Stimulated activated CD4-positive, alpha-beta T cell treated with anti-CD3 and anti-CD28 coated beads, Interleukin-12 subunit alpha, Interleukin-12 subunit beta, amount 100 ng/mL, for 4 hours (primary cell): ENCODE data around the gene TSFM.
"Not testable (repeated sequence)": the region's sequence is repeated elsewhere in the genome, so short reads cannot be mapped to it uniquely, and the experiment has no call there.

Experiments
- DNase-seq: peaks from one replicate; pipeline ENCODE4 v3.0.0-alpha.2; 2020

The TSFM gene

DNA sequence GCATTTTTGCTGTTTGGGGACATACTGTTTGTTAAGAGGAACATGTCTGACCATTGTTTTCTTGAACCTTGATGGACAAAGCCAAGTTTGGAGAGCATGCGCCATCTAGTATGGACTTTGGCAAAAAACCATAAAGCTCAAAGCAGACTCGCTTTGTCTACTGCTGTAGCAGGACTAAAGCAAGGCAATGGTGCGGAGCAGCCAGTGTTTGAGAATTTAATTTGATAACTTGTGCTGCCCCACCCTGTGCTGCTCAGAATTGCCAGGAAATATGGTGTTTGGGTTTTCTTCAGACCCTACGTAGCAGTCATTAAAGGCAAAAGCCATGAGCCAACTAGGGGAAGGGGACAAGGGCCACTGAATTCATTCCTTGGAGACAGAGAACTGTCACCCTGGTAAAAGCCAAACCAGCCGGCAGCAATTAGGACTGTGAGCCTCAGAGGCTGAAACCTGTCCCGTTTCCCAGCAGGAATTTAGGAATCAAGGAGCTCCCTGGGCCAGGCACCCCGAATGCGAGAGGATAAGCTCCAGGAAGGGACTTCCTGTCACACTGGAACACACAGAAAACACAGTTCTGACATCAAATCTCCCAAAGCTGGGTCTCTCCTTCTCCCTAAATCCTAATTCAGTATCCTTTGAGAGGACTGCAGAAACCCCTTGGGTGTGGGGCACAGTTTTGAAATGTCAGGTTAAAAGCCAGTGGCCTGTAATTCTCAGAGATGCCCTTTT, 34.8 kb downstream of the TSFM start:
- DNase-seq: no peak

DNA sequence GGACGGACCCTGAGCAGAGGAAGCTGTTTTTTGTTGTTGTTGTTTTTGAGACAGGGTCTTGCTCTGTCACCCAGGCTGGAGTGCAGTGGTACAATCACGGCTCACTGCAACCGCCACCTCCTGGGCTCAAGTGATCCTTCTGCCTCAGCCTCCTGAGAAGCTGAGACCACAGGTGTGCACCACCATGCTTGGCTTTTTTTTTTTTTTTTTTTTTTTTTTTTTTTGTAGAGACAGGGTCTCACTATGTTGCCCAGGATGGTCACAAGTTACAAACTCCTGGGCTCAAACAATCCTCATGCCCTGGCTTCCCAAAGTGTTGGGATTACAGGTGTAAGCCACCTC, 35.4 kb downstream of the TSFM start:
- not testable (repeated sequence) for DNase-seq

DNA sequence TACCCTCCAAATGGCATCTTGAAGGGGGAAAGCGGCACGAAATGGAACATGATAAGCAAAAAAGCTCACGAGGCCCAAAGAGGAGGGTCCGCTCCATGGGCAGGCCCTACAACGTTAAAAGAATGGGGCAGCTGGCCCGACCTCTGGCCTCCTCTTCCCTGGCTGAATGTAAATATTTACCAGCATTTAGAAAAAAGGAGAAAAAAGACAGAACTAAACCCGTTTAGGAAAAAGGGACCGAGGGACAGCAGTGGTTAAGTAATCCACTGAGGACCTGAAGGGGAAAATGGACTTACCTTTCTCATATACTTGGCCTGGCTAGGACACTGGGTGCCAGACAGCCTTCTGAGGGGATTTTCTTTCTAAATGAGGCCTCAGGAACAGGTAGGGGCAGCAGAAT, 37.5 kb downstream of the TSFM start:
- not testable (repeated sequence) for DNase-seq

DNA sequence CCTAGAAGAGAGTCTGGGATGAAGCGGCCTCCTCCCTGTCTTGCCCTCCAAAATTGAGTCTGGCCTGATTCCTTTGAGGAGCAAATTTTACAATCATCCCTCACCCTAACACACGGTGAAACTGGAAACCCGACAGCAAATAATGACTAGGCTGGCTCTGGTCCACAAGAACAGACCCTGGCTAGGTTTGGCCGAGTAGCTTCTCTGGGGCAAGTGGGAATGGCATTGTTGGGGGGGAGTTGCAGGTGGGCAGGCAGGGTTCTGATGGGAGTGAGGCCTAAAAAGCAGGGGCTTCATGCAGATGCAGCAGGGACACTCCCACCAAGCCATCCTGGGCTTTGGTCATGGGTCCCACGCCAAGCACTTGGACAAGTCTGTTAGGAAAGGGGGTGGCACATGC, 38.4 kb downstream of the TSFM start:
- DNase-seq: not testable (repeated sequence)

DNA sequence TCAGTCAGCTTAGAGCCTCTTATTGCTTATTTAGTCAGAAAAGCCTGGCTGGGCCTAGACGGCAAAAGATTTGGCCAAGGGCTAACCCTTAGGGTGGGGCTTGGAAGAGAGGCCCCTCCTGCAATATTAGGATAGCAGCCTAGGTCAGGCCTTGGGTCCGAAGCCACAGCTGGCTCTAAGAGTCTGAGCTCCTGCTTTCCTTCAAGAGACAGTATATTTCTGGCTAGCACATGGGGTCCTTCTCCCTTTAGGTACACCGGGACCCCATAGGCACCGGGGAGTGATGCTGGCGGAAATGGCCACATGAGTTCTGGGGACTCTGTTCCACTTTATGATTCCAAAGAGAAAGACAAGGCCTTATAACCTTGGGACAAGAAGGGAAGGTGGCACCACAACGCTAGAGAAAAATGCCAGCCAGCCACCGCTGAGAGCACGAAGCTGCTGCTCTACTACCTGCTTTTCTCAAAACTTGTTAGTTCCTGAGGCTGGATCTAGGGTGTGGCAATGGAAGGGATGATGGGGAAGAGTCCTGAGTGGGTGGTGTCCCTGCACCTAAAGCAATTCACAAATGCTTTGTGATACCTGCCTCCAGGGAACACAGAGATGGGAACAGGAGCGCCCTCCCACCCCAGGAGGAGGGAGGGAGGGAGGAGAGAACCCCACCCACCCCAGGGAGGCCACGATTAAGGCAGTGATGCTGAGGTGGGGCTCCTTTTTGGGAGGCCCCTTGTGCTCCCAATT, 39.1 kb downstream of the TSFM start:
- no peak for DNase-seq

DNA sequence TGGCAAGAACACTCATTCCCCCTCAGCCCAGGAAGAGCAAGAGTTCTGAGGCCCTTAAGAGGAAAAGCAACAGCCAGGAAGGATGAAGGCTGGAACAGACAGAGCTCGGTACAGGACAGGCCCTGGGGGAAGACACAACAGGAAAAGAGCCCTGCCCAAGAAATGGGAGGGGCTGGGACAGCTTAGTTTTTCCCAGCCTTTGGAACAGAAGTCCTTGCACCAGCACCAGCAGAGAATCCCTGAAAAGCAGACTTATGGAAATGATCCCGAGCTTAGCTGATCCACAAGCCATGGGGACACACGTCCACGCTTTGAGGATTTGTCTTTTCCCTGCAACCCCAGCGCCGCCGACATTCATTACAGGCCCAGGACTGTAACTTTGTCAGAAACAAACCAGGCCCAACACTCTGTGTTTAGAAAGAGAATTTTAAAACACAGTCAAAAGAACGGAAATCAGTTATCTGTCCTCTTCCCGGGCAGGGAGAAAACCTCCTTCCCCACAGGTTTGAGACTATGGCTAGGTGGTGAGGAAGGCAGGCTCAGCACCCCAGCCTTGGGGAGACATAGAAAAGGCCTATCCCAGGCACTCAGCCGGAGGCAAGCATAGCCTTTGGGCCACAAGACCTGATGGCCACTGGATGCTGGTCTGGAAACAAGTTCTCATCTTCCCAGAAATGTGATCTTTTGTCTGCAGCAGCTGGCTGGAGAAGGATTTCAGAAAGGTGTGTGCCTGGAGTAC, 40.0 kb downstream of the TSFM start:
- no peak for DNase-seq

DNA sequence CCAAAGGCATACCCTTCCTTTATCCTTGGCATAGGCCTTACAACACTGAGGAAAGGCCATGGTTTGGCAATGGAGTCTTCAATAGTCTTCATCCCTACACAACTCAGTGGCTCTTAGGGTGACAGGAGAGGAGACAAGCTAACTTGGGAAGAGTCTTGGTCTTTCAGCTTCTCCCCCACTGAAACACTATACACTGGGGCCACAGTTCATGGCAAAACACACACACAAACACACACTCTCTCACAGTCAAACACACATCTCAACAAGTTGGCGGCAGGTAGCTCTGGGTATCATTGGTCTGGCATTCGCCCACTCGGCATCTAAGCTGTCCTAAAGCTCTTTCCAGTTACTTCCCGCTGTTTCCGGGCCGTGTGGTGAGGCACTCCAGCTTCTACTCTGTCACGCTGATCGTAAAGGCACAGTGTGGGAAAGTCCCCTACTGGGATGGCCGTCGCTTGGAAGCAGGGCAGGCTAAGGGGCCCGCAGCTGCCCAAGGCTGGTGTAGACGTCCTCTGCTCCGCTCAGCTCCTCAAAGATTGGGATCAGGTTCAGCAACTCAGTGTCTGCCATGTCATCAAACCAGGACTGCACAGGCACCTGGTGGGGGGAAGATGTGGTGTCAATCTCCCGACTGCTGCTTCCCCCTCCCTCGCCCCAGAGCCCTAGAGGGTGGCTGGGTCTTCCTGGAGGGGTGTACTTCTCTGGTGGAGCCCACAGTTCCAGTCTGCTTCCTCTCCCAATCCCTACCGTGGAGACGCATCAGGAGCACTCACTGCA, 40.7 kb downstream of the TSFM start:
- no peak for DNase-seq

DNA sequence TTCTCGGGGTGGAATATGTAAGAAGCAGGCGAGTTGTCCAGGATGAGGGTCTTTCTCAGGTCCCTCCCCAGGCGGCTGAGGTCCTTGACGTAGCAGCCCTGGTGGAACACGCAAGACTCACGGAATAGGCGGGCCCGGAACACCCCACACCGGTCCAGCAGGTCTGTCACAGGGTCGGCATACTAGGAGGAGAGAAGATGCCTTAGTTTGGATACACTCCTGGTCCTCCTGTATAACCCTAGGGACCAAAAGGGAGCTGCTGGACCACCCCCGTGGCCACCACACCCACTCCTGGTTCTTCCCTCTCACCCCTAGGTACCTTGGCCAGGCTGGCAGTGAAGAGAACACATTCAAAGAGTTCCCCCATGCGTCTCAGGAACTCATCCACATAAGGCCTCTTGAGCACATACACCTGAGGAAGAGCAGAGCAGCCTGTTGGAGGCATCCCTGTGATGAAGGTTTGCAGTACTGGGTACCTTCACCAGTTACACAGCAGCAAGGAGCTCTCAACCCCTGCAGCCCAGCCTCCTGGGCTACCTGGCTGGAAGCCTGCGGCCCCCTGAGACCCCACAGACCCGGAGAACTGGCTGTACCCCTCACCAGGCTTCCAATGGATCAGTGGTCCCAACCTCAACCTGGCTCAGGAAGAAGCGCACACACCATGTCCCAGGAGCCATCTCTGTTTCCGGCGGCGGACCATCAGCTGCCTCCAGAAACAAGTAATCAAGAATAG, 41.5 kb downstream of the TSFM start:
- no peak for DNase-seq

DNA sequence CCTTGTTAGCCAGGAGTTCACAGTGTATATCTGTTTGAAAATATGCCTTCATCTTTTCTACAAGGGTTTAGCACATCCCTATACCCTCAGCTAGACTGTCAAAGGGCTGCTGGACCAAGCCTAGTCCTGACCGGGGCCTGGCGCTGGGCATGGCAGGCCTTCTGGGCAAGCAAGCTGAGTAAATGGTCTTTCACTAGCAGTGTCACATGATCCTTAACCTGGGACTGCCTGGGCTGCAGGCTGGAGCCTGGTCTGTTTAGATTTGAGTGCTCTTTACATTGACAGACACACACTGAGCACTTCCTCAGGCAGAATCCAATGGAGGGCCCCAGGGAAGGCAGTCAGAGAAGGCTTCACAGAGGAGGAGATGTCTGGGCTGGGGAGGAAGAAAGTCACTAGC, 42.9 kb downstream of the TSFM start:
- no peak for DNase-seq

DNA sequence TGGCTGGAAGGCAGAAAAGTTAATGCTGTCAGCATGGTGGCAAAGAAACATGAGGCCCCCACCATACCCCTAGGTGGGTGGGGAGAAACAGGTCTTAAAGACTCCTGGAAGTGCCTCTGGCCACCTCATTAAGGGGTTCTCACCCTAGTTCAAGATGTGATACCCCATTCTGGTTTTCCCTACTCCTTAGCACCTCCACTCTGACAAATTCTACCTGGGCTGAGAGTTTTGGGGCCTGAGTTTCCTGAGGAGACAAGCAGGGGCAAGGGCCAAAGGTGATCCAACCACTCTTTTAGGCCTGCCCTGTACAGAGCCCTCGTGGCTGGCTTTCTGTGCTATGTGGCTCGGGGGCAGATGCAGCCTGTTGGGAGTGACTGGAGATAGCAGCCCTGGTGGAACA, 43.8 kb downstream of the TSFM start:
- no peak for DNase-seq

DNA sequence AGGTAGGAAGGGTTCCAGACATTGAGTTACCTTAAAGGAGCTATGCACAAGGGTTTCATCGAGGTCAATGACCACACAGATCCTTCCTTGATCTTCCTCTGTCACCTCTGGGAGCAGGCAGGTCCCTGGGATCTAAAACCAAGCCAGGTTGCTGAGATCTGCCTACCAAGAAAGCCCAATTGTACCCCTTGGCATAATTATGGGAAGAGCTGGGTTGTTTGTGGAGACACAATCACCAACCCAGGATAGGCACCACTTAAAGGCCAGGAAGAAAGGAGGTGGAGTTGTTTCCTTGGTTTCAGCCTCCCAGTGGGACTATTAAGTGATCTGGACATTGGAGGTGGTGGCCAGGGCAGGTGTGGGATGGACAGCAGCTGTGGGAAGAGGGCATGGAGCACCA, 44.4 kb downstream of the TSFM start:
- DNase-seq: no peak

DNA sequence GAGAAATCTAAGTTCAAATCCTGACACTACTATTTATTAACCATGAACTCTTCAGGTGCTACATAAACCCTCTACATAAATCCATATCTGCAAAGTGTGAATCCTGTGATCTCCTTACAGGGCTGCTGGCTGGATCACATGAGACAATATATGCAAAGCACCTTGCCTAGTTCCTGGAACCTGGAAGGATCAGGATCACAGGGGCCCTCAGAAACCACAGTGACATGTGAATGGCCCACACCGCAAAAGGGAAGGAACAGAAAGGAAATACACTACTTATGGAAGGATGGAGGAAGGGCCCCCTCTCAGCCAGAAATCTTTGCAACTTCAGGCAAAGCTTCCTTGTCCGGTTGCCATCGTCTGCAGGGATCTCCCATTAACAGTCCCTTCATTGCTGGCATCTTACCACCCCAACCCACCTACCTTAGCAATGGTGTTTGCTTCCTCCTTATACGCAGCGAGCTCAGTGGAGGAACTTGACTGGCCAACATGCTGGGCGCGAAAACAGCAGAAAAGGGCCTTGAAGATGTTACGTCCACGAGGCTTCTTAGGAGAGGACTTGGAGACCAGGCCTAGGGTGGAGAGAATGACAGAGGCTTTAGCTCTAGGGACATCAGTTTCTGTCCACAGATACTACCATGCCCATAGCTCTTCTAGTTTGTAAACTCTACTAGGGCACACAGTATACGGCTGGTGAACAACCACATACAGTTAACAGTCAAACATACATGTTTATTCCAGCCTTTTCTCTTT, 46.6 kb downstream of the TSFM start:
- DNase-seq: no peak

DNA sequence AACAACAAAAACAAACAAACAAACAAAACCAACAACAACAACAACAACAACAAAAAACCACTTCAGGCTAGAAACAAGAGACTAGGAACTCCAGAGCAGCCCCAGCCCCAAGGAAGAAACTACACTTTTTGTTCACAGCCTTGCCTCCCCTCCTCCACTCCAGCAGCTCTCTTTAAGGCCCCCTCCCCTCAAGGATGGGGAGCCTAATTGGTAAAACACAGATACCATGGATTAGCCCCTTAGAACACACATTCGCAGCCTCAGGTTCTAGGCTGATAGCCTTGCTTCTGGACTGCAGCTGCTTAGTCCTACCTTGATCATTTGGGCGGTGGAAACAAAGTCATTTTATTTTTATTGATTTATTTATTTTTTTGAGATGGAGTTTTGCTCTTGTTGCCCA, 47.8 kb downstream of the TSFM start:
- no peak for DNase-seq

DNA sequence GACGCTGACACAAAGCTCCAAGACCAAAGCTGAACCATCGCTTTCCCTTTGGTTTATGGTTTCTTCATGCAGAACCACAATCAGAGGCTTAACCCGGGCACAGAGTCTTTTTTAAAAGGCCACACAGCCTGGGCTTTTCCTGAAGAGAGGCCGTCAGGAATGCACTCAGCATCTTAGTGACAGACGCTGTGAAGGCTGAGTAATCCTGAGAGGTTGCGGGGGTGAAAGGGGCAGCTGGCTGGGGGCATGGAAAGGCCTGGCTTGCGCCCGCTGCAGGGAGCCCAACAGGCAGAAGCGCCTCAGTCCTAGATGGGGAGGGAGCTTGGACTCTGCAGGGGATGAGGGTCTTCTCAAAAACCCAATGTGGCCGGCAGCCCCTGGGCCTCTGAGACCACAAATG, 50.4 kb downstream of the TSFM start:
- DNase-seq: no peak

DNA sequence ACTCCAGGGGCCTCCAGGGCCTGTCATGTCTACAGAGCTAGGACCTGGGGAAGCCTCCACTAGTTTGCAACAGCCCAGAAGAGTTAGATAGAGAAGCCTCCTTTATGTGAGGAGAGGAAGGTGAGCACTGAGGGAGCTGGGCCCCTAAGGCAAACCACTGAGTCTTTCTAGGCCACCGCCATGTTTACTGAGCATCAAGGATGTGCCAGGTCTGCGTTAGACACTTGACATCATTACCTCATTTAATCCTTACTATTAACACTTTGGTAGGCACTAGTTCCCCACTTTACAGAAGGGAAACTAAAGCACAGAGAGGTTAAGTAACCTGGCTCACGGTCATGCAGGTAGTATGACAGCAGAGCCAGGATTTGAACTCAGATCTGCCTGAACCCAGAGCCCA, 51.1 kb downstream of the TSFM start:
- no peak for DNase-seq

DNA sequence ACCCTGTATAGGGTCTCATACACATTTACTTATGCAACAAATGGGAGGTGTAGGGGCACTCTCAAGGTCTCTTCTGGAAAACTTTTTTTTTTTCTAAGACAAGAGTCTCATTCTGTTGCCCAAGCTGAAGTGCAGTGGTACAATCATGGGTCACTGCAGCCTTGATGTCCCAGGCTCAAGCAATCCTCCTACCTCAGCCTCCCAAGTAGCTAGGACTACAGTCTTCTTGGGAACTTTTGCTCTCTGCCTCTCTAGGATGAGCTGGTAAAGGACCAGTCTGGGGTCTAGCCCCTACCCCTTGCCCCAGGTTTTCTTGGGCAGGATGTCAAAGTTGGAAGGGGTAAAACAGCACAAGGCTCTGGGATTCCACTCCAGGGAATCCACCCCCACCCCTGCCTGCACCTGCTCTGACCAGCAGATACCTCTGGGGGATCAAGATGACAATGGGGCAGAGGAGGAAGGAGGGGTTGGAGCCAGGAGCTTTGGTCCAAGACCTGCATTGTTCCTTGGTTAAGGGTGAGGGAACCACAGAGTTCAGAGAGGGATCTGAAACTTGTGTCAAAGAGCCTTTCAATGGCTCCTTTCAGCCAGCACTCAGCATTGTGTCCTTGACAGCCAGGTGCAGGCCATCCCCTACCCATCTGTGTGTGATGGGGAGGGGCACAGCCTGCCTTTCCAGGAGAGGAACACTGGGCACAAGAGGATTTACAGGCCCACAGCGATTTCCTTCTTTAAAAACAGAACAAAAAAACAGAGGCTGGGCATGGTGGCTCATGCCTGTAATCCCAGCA, 51.7 kb downstream of the TSFM start:
- no peak for DNase-seq

DNA sequence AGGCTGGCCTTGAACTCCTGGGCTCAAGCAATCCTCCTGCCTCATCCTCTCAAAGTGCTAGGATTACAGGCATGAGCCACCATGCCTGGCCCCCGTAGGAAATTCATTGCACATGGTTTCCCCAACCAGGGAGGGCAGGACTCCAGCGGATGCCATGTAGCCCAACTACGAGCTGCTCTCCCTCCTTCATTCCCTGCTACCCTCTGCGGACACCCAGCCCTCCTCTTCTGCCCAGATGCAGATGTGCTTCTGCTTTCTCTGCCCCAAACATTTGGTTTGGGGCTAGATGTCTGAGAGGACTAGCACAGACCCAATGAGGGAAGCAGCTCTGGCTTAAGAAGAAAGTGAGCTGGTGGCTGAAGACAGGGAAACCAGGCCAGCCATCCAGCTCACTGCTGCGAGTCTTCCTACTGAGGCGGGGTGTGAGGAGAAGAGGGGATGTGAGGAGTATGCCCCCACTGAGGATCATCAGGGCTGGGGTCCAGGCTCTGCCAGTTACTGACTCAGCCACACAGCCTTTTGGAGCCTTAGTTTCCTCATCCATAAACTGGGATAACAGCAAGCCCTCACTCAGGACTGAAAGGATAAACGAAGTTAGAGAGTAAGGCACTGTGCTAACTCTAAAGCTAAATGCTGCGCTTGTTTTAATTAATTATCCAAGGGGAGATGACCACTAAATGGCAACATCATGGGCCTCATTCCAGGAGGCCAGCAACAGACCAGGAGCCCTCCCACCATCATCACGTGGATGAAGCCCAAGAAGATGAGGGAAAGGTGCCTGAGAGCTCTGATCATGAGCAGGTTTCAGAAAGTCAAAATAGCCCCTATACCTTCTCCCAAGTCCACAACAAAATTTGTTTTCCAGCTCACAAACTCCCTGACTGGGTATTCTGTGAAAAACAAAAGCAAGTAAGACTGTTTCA, 53.0 kb downstream of the TSFM start:
- no peak for DNase-seq

DNA sequence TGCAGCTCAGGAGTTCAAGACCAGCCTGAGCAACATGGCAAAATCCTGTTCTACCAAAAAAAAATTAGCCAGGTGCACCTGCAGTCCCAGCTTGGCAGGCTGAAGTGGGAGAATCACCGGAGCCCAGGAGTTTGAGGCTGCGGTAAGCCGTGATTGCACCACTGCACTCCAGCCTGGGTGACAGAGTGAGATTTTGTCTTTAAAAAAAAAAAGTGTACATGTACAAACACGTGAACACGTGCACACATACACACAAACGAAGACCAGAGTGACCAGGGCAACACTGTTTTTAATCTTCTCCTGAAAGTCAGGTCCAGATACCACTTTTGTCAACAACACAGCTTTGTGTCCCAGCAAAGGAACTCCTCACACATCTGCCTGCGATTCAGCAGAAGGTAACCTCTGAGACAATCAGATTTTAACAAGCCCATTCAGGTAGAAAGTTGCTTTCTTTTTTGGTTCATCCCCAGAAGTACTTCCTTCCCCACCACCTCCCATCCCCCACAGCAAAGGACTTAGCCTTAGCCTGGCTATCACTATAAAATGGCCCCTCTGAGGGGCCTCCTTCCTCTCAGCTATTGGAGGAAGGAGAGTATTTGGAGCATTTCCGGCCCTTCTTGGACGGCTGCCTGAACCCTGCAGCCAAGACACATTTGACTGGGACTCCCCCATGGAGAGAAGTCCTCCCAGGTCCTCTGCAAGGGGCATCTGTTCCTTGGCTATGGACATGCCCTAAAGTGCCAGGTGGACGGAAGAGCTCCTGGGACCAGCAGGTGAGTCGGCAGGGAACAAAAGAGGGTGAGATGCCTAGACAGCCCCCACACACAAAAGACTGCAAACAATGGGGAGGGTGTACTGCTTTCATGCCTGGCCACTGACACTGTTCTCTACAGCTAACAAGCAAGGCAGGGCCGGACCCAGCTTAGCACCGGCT, 54.1 kb downstream of the TSFM start:
- no peak for DNase-seq
